ENCODE data around the gene EIF1.

DNA sequence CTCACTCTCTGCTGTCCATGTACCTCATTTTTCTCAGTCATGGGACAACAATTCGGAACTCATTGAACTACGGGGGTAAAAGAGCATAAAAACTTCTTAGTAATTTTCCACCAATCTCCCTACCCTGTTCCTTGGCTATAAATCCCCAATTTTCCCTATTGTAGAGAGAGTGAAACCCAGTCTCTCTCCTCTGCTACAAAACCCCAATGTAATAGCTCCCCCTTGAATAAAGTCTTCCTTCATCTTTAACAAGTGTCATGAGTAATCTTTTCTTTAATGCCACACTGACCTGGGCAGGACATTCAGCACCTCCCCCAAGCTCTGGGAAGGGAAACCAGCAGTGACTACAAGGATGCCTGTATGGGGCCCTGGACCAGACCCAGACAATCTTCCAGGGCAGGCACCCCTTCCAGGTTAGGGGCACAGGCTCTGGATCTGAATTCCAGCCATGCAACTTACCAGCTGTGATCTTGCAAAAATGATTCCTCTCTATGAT lies 10.2 kb upstream of the EIF1 start:
- TF ChIP-seq EZH2 (IDR thresholded peaks at IDR 0.05; ENCODE audit: borderline replicate concordance, insufficient read depth, low read length, poor library complexity, severe bottlenecking): no peak
- TF ChIP-seq, protein P1, sequence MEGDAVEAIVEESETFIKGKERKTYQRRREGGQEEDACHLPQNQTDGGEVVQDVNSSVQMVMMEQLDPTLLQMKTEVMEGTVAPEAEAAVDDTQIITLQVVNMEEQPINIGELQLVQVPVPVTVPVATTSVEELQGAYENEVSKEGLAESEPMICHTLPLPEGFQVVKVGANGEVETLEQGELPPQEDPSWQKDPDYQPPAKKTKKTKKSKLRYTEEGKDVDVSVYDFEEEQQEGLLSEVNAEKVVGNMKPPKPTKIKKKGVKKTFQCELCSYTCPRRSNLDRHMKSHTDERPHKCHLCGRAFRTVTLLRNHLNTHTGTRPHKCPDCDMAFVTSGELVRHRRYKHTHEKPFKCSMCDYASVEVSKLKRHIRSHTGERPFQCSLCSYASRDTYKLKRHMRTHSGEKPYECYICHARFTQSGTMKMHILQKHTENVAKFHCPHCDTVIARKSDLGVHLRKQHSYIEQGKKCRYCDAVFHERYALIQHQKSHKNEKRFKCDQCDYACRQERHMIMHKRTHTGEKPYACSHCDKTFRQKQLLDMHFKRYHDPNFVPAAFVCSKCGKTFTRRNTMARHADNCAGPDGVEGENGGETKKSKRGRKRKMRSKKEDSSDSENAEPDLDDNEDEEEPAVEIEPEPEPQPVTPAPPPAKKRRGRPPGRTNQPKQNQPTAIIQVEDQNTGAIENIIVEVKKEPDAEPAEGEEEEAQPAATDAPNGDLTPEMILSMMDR (IDR thresholded peaks at IDR 0.05; ENCODE audit: poor library complexity, severe bottlenecking): no peak
